IgD-negative memory B cell (primary cell): ENCODE results near the gene TOR1AIP1. TPM values are rescaled to one million over a fixed set of nuclear protein-coding genes. Genes with fewer than 3 reads are reported as not detected.
"Not testable (repeated sequence)": the region's sequence is repeated elsewhere in the genome, so short reads cannot be mapped to it uniquely, and the experiment has no call there.

Source experiments
- H3K27ac Mint-ChIP-seq, 3 donors: one replicate each; pipeline ENCODE4 v1.8.0; 2020 to 2022; ENCODE audit warnings: mild to moderate bottlenecking in 3 of 3, mixed read lengths in 3 of 3, moderate library complexity in 1 of 3
- H3K27me3 Mint-ChIP-seq: one replicate; pipeline ENCODE4 v1.8.0; 2021; ENCODE audit warnings: mixed read lengths
- H3K36me3 Mint-ChIP-seq: one replicate; pipeline ENCODE4 v1.8.0; 2020; ENCODE audit warnings: mild to moderate bottlenecking, mixed read lengths
- H3K4me1 Mint-ChIP-seq, 3 donors: one replicate each; pipeline ENCODE4 v1.8.0; 2020 to 2022; ENCODE audit warnings: mixed read lengths in 3 of 3, mild to moderate bottlenecking in 1 of 3
- H3K4me3 Mint-ChIP-seq, 4 donors: one replicate each; pipeline ENCODE4 v1.8.0; 2020 to 2022; ENCODE audit warnings: mild to moderate bottlenecking in 4 of 4, mixed read lengths in 4 of 4, moderate library complexity in 3 of 4
- H3K9me3 Mint-ChIP-seq, 3 donors: one replicate each; pipeline ENCODE4 v1.8.0; 2020 to 2021; ENCODE audit warnings: mixed read lengths in 3 of 3, mild to moderate bottlenecking in 1 of 3
- polyA plus RNA-seq: library from polyadenylated mRNA; unstranded; fragments of 300-500 nt; fragmentation: Illumina TruSeq; gene quantifications from one replicate; pipeline ENCODE4 v1.2.3, GENCODE V29; 2021

The TOR1AIP1 gene
- polyA plus RNA-seq, 1 donor from 2014 or later, result 58.3 TPM

DNA sequence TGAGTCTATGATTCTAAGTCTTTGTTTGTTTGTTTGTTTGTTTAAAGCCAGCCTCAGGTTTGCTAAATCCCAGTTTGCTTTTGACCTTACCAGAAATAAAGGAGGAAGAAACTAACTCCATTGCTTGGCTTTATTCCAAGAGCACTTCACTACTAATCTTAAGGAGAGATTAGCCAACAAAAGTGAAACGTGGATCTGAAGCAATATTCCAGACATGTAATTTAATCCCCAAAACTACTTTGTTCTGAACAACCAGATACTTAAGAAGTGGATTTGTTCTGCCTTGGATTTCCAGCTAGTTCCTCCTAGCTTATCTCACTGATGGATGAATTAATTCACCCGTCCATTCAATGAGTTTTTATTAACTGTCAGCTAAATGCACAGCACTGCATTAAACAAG, 56.7 kb downstream of the TOR1AIP1 start:
- no peaks in the 10 kb centered on the region for H3K27me3 Mint-ChIP-seq
- no peak overlapping the region for H3K27ac Mint-ChIP-seq
- peaks cover 0 to 2% (median 0%) of the 10 kb centered on the region in 3 donors for H3K9me3 Mint-ChIP-seq
- no peaks in the 10 kb centered on the region for H3K4me1 Mint-ChIP-seq
- H3K36me3 Mint-ChIP-seq, result no peaks in the 10 kb centered on the region
- H3K4me3 Mint-ChIP-seq, result no peak overlapping the region

DNA sequence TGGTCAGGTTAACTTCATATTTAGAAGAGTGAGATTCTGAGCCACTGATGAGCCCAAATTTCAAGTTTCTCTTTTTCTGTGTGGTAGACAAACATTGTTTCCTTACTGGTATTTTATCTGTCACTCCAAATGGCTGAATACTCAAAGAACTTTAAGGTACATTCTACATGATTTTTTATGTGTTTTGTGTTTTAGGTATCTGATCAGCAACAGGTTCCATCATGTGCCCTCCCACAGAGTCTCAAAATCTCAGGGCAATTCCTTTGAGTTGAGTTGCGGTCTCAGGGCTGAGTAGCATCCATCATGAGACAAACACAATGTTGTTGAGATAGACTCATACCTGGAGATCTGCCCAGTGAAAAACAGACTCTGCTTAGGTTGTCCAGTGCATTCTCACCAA, 57.9 kb downstream of the TOR1AIP1 start:
- Mint-ChIP-seq H3K4me3 (no peak overlapping the region), H3K36me3 (peaks cover 2% of the 10 kb centered on the region), H3K4me1 (no peaks in the 10 kb centered on the region), H3K27ac (no peak overlapping the region), H3K27me3 (no peaks in the 10 kb centered on the region), H3K9me3 (peaks cover 0 to 2% (median 0%) of the 10 kb centered on the region in 3 donors)

DNA sequence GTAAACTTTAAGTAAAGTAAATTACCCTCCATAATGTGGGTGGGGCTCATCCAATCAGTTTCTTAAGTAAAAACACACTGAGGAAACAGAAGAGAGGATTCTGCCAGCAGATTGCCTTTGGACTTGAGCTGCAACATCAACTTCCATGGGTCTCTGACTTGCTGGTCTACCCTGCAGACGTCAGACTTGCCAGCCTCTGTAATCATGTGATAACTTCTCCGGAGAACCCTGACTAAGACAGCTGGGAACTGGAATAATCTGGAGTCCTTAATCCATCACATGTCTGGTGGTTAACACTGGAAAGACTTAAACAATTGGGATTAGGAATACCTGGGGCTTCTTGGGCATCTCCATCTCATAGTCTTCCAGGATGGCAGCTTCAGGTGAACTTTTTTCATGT, 59.4 kb downstream of the TOR1AIP1 start:
- H3K27ac Mint-ChIP-seq, result no peak overlapping the region
- H3K4me3 Mint-ChIP-seq, result no peak overlapping the region
- peaks cover 0 to 2% (median 0%) of the 10 kb centered on the region in 3 donors for H3K9me3 Mint-ChIP-seq
- no peaks in the 10 kb centered on the region for H3K27me3 Mint-ChIP-seq
- H3K4me1 Mint-ChIP-seq, result no peaks in the 10 kb centered on the region
- H3K36me3 Mint-ChIP-seq, result peaks cover 2% of the 10 kb centered on the region

DNA sequence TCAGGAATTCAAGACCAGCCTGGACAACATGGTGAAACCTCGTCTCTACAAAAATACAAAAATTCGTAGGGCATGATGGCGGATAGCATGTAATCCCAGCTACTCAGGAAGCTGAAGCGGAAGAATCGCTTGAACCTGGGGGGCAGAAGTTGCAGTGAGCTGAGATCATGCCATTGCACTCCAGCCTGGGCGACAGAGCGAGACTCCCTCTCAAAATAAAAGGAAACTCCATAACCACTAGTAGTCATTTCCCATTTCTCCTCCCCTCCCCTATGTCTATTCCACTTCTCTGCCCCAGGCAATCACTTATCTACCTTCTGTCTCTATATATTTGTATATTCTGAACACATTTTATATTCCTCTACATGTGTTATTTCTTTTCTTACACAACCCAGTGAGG, 68.6 kb downstream of the TOR1AIP1 start:
- no peaks in the 10 kb centered on the region for H3K27me3 Mint-ChIP-seq
- no peak overlapping the region for H3K27ac Mint-ChIP-seq
- H3K9me3 Mint-ChIP-seq, result no peaks in the 10 kb centered on the region
- peaks cover 19 to 30% (median 26%) of the 10 kb centered on the region in 3 donors for H3K4me1 Mint-ChIP-seq
- H3K36me3 Mint-ChIP-seq, result no peaks in the 10 kb centered on the region
- no peak overlapping the region for H3K4me3 Mint-ChIP-seq

DNA sequence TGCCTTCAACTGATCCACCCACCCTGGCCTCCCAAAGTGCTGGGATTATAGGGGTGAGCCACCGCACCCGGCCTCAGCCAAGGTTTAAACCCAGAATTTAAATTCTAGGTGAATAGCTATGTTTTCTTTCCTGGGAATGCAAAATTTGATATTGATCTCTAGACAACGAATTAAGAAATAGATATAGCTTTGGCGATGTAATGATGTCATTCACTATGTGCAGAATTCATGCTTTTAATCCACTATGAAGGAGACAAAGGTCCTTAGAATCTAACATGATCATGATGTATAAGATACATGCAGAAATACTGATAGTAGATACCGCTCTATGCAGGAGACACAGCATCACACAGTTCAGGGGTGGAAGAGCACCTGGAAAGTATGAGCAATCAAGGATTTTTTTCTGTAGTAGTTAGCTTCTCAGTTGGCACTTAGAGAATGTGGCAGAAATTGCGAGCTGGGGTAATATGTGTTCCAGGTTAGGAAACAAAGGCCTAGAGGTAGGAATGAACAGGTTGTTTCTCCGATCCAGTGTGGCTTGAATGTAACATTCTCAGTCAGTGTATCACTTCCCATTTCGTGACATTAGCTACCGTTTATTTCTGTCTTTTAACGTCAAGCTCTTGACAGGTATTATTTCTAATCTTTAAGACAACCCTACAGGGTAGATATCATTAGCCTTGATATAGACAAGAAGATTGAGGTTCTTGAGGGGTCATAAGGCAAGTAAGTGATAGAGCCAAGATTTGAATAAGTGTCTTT, 69.5 kb downstream of the TOR1AIP1 start:
- Mint-ChIP-seq H3K36me3 (no peaks in the 10 kb centered on the region), H3K27me3 (no peaks in the 10 kb centered on the region), H3K4me3 (peak overlapping the region; percentile 36 to 88 (median 82)), H3K9me3 (no peaks in the 10 kb centered on the region), H3K4me1 (peaks cover 21 to 39% (median 31%) of the 10 kb centered on the region in 3 donors), H3K27ac (peak overlapping the region; percentile 21 to 92 (median 41))

DNA sequence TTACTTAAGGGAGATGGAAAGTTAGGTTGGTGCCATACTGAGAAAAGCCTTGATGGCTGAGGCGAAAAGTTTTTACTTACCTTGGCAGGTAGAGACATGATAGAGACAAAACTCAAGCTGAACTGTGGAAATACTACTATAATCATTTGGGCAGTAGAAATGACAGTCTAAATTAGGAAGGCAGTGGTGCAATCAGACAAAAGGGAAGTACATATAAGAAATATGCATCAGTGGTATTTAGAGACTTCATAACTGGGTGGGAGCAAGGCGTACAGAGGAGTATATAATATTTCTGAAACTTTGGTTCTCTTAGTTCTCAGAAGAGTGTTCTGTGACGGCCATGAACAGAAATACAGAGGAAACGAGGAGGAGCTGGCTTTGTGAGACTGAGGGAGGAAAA, 70.1 kb downstream of the TOR1AIP1 start:
- Mint-ChIP-seq H3K4me1 (peaks cover 25 to 43% (median 34%) of the 10 kb centered on the region in 3 donors), H3K27me3 (no peaks in the 10 kb centered on the region), H3K36me3 (no peaks in the 10 kb centered on the region), H3K9me3 (no peaks in the 10 kb centered on the region), H3K4me3 (peak overlapping the region; percentile 36 to 88 (median 82)), H3K27ac (peak overlapping the region; percentile 21 to 92 (median 41))

DNA sequence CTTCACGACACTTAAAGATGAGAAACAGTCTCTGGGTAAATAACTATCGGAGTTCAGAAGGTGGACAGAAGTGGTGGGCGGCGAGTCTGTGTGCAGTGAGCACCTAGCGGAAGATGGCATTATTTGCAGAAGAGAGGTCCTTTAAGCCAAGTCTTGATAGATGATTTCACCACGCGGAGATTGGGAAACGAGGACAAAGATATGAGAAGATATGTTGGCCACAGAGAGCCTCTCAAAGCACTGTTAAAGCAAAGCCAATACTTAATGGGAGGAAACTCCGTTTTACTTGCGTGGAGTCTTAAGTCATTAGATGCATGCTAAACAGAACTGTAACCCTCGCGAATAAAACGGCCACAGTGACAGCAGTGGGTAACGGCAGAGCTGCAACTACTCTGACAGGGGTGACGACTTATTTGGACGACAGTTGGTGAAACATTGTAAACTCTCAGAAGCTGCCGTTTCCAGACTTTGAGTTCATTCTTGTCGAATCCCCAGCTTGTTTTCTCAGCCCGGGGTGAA, 71.9 kb downstream of the TOR1AIP1 start:
- no peaks in the 10 kb centered on the region for H3K27me3 Mint-ChIP-seq
- peaks cover 32 to 52% (median 35%) of the 10 kb centered on the region in 3 donors for H3K4me1 Mint-ChIP-seq
- peak overlapping the region; percentile 73 to 98 (median 93) for H3K27ac Mint-ChIP-seq

DNA sequence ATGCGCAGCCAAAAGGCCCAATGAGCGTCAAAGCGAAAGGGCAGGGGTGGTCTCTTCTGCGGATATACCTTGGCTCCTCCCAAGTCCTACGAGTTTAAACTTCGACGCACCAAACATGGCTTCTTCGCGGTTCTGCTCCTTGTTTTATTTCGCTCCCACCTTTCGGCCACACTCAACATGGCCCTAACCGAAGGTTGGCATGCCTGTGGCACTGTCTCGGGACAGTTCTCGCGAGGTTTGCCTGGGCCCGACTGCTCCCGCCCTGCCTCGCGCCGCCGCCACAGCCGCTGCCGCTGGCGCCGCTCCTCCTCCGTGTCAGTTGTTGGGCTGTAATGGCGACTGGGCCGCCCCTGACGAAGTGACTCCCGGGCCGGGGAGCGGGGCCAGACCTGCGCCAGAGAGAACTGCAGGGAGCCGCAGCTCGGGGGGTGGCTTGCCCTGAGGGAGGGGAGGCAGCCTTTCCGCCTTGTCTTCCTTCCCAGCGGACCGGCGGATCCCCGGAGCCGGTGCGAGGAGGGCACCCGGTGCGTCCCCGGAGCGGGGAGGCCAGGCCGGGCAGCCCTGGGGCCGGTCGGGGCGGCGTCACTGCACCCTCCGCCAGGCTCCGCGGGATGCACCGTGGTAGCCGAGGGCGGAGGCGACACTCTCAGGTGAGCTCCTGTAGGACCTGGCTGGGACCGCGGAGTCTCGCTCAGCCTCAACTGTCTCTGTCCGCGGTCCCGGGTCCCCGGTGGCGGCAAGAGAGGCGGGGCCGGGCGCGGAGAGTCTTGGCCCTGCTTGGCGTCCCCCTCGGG, 72.6 kb downstream of the TOR1AIP1 start, which contains the start of gene CEP350:
CEP350 (plus strand) TSS at position 318 of the 794 bp plus-strand sequence. CDS start 31,372 bp downstream, outside the sequence.
- H3K27me3 Mint-ChIP-seq, result no peaks in the 10 kb centered on the region
- H3K4me1 Mint-ChIP-seq, result peaks cover 33 to 52% (median 35%) of the 10 kb centered on the region in 3 donors
- H3K4me3 Mint-ChIP-seq, result peak within 1 kb of the TSS; percentile 90 to 96 (median 94)
- no peaks in the 10 kb centered on the region for H3K9me3 Mint-ChIP-seq
- H3K27ac Mint-ChIP-seq, result peak within 1 kb of the TSS; percentile 84 to 98 (median 93)
- no peaks in the 10 kb centered on the region for H3K36me3 Mint-ChIP-seq

More for the DNA sequence above, 71.9 kb downstream of the TOR1AIP1 start:
- Mint-ChIP-seq H3K4me3 (peak overlapping the region; percentile 90 to 94 (median 92)), H3K9me3 (no peaks in the 10 kb centered on the region), H3K36me3 (no peaks in the 10 kb centered on the region)

DNA sequence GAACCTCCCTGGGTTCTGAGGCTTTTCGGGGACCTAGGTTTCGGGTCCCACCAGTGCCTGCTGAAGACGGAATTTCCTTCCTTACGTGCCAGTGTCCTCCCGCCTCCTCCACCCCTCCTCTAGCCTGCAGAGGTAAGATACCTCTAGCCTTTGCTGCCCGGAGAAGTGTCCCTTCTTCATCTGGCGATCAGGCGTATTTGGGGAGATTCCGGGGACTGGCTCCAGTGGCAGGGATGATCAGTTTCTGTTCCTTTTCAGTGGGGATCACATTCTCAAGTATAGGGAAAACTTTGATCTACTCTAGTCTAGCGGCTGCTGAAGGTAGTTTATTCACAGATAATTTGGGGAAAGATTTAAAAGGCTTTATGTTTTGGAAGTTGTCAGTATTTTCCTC, 73.2 kb downstream of the TOR1AIP1 start:
- Mint-ChIP-seq H3K27me3 (no peaks in the 10 kb centered on the region), H3K4me1 (peaks cover 33 to 54% (median 38%) of the 10 kb centered on the region in 3 donors), H3K27ac (peak overlapping the region; percentile 42 to 93 (median 84)), H3K36me3 (peaks cover 1% of the 10 kb centered on the region), H3K9me3 (no peaks in the 10 kb centered on the region), H3K4me3 (peak overlapping the region; percentile 90 to 96 (median 92))

DNA sequence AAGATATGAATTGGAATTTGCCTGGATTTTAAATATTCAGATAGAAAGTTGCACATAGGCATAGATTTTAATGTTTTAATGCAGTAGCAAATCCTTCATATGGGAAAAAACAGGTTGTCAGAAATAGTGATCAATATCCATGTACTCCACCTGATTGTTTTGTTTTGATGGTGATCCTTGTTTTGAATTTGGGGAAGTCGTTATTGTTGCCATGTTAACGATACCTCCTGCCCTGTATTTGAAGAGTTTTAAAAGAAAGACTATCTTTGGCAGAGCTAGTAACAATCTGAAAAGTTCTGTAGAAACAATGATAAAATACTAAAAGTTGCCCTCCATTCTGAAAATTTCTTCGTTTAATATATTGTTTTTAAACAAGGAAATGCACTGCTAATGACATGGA, 73.6 kb downstream of the TOR1AIP1 start:
- H3K9me3 Mint-ChIP-seq, result no peaks in the 10 kb centered on the region
- H3K36me3 Mint-ChIP-seq, result peaks cover 1% of the 10 kb centered on the region
- peak overlapping the region; percentile 42 to 93 (median 84) for H3K27ac Mint-ChIP-seq
- H3K4me3 Mint-ChIP-seq, result peak overlapping the region; percentile 90 to 96 (median 92)
- peaks cover 33 to 55% (median 40%) of the 10 kb centered on the region in 3 donors for H3K4me1 Mint-ChIP-seq
- no peaks in the 10 kb centered on the region for H3K27me3 Mint-ChIP-seq

DNA sequence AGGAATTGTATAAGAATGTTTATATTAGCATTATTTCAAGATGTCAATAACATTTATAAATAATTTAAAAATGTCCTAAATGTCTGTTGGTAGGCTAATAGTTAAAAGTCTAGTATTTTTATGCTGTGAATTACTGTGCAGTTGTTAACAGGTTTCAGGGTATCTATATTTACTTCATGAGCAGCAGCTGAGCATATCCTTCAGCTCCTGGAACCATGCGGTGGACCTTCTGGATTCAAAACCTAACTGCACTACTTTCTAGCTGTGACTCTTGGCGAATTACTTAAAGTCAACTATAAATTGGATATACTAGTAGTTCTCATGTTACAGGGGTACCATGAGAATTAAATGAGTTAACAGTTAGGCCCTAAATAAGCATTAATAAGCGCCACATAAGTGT, 76.3 kb downstream of the TOR1AIP1 start:
- Mint-ChIP-seq H3K36me3 (peaks cover 7% of the 10 kb centered on the region), H3K27me3 (no peaks in the 10 kb centered on the region), H3K4me1 (peaks cover 25 to 40% (median 30%) of the 10 kb centered on the region in 3 donors), H3K9me3 (peaks cover 0 to 3% (median 0%) of the 10 kb centered on the region in 3 donors), H3K27ac (no peak overlapping the region), H3K4me3 (no peak overlapping the region)

DNA sequence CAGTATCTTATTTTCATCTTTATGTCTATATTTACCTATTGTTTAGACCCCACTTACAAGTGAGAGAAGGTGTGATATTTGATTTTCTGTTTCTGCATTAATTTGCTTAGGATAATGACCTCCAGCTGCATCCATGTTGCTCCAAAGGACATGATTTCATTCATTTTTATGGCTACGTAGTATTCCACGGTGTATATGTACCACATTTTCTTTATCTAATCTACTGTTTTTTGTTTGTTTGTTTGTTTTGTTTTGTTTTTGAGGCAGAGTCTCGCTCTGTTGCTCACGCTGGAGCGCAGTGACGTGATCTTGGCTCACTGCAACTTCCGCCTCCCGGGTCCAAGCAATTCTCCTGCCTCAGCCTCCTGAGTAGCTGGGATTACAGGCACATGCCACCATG, 80.1 kb downstream of the TOR1AIP1 start:
- H3K27me3 Mint-ChIP-seq, H3K27ac Mint-ChIP-seq, H3K9me3 Mint-ChIP-seq: not testable (repeated sequence)
- Mint-ChIP-seq H3K4me3 (peak overlapping the region in 1 of 4 donors; percentile 40), H3K36me3 (peaks cover 13% of the 10 kb centered on the region), H3K4me1 (peaks cover 32 to 38% (median 33%) of the 10 kb centered on the region in 3 donors)

DNA sequence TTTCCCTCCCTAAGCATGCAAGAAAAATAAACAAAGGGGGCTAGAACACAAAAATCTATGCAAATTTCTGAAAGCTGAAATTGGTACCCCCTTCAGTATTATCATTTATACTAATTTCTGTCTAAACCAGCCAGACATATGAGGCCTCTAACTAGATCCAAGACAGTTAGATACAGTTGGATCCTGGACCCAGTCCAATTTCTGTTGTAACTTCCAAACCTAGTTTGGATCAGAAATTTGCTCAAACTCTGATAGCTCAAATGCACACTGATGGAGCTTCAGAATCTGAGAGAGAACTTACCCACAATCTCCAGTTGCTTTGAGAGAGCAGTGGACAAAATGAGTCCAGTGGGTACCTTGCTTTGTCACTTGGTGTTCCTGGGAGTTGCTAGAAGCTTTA, 84.5 kb downstream of the TOR1AIP1 start:
- Mint-ChIP-seq H3K4me3 (no peak overlapping the region), H3K36me3 (peaks cover 15% of the 10 kb centered on the region), H3K9me3 (peaks cover 0 to 3% (median 0%) of the 10 kb centered on the region in 3 donors), H3K4me1 (peaks cover 39 to 42% (median 40%) of the 10 kb centered on the region in 3 donors), H3K27me3 (no peaks in the 10 kb centered on the region), H3K27ac (no peak overlapping the region)

DNA sequence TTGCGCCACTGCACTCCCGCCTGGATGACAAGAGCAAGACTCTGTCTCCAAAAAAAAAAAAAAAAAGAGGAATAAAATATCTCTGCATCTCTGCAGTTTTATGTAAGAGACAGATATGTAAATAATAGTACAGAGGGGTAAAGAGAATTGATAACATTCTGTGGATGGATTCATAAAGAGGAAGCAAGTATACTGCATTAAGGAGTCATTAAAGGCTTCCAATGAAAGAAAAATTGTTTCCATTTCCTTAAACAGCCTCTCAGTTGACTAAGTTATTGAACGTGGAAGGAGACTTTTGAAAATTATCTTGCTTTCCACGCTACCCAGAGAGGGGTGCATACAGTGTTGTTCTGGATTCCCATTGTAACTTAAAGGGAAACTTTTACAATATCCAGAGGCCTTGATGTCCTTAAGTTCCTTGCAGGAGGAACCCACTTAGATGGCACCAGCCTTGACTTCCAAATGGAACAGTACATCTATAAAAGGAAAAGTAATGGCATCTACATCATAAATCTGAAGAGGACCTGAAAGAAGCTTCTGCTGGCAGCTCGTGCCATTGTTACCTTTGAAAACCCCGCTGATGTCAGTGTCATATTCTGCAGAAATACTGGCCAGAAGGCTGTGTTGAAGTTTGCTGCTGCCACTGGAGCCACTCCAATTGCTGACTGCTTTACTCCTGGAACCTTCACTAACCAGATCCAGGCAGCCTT, 86.4 kb downstream of the TOR1AIP1 start:
- H3K4me3 Mint-ChIP-seq, result peak overlapping the region in 1 of 4 donors; percentile 74
- no peak overlapping the region for H3K27ac Mint-ChIP-seq
- peaks cover 42 to 52% (median 46%) of the 10 kb centered on the region in 3 donors for H3K4me1 Mint-ChIP-seq
- H3K27me3 Mint-ChIP-seq, result no peaks in the 10 kb centered on the region
- H3K9me3 Mint-ChIP-seq, result no peaks in the 10 kb centered on the region
- peaks cover 14% of the 10 kb centered on the region for H3K36me3 Mint-ChIP-seq
